LNCaP clone FGC (cell line): ENCODE measurements around the gene BCKDHA.

Experiments used
- DNase-seq: peaks from one replicate; pipeline ENCODE4 v3.0.0-alpha.2; 2011; ENCODE audit warnings: low read depth
- H3K4me3 ChIP-seq: 2 replicates; pipeline ENCODE4 v1.5.1; 2011; ENCODE audit warnings: mild to moderate bottlenecking, low read depth, low read length, control low read depth
- TF ChIP-seq, protein P1 (sequence below): IDR thresholded peaks from 2 replicates; pipeline ENCODE4 v1.5.1; 2012; ENCODE audit warnings: mild to moderate bottlenecking; ENCODE audit not compliant: control insufficient read depth, insufficient read depth; ENCODE audit errors: extremely low read depth

The BCKDHA gene

GRCh38 chr19:41420101-41420880 is 22.7 kb downstream of the BCKDHA start:
- no peak for DNase-seq
- TF ChIP-seq, protein P1, sequence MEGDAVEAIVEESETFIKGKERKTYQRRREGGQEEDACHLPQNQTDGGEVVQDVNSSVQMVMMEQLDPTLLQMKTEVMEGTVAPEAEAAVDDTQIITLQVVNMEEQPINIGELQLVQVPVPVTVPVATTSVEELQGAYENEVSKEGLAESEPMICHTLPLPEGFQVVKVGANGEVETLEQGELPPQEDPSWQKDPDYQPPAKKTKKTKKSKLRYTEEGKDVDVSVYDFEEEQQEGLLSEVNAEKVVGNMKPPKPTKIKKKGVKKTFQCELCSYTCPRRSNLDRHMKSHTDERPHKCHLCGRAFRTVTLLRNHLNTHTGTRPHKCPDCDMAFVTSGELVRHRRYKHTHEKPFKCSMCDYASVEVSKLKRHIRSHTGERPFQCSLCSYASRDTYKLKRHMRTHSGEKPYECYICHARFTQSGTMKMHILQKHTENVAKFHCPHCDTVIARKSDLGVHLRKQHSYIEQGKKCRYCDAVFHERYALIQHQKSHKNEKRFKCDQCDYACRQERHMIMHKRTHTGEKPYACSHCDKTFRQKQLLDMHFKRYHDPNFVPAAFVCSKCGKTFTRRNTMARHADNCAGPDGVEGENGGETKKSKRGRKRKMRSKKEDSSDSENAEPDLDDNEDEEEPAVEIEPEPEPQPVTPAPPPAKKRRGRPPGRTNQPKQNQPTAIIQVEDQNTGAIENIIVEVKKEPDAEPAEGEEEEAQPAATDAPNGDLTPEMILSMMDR: no peak

GRCh38 chr19:41421314-41421713 is 23.7 kb downstream of the BCKDHA start:
- DNase-seq: no peak
- no peak overlapping the region for H3K4me3 ChIP-seq
- TF ChIP-seq, protein P1: no peak

More at GRCh38 chr19:41420101-41420880, 22.7 kb downstream of the BCKDHA start:
- H3K4me3 ChIP-seq: no peak overlapping the region

GRCh38 chr19:41421973-41422372 is 24.4 kb downstream of the BCKDHA start:
- no peak overlapping the region for H3K4me3 ChIP-seq
- DNase-seq: no peak
- TF ChIP-seq, protein P1: no peak

GRCh38 chr19:41422456-41422855 is 24.8 kb downstream of the BCKDHA start:
- TF ChIP-seq, protein P1: no peak
- DNase-seq: no peak
- H3K4me3 ChIP-seq: no peak overlapping the region

- TF ChIP-seq, protein P1: no peak
- no peak for DNase-seq
Observed at GRCh38 chr19:41422955-41423354, 25.3 kb downstream of the BCKDHA start.

DNA sequence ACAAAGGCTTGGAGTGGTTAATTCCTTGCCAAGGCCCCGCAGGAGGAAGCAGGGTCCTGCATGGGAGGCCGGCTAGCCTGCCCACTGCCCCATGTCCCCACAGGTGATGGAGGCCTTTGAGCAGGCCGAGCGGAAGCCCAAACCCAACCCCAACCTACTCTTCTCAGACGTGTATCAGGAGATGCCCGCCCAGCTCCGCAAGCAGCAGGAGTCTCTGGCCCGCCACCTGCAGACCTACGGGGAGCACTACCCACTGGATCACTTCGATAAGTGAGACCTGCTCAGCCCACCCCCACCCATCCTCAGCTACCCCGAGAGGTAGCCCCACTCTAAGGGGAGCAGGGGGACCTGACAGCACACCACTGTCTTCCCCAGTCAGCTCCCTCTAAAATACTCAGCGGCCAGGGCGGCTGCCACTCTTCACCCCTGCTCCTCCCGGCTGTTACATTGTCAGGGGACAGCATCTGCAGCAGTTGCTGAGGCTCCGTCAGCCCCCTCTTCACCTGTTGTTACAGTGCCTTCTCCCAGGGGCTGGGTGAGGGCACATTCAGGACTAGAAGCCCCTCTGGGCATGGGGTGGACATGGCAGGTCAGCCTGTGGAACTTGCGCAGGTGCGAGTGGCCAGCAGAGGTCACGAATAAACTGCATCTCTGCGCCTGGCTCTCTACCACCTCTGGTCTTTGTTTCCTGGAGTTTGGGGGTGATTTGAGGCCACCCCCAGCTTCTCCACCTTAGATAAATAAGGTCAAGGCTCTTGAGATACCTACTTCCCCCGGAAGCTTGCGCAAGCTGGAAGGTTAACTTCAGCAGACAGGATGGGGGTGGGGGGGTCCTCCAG is 26.9 kb downstream of the BCKDHA start:
- no peak overlapping the region for H3K4me3 ChIP-seq
- DNase-seq: no peak
- TF ChIP-seq, protein P1: no peak

More at GRCh38 chr19:41422955-41423354, 25.3 kb downstream of the BCKDHA start:
- no peak overlapping the region for H3K4me3 ChIP-seq
